NCI-H2029 (cell line): Measurements from ENCODE around the gene SLC37A4.
"Not testable (repeated sequence)": the region's sequence is repeated elsewhere in the genome, so short reads cannot be mapped to it uniquely, and the experiment has no call there.

Experiments
- DNase-seq: peaks from one replicate; lab custom pipeline; 2025; lab: John Stamatoyannopoulos, UW

The SLC37A4 gene

GRCh38 chr11:119017377-119017776 is 13.3 kb downstream of the SLC37A4 start:
- DNase-seq, result not testable (repeated sequence)

GRCh38 chr11:119016216-119017009 is 14.3 kb downstream of the SLC37A4 start:
- DNase-seq, result no peak

- no peak for DNase-seq
These were observed 15.5 kb downstream of the SLC37A4 start for GRCh38 chr11:119015054-119015611.

GRCh38 chr11:119014209-119014924 is 16.3 kb downstream of the SLC37A4 start:
- no peak for DNase-seq

- no peak for DNase-seq
These were observed 18.0 kb downstream of the SLC37A4 start for GRCh38 chr11:119012629-119013170.

GRCh38 chr11:119011476-119012053 is 19.1 kb downstream of the SLC37A4 start:
- no peak for DNase-seq

GRCh38 chr11:119006656-119007055 is 24.0 kb downstream of the SLC37A4 start:
- no peak for DNase-seq

- no peak for DNase-seq
These were observed 29.8 kb downstream of the SLC37A4 start for GRCh38 chr11:119000906-119001305.

GRCh38 chr11:118998822-118999221 is 31.9 kb downstream of the SLC37A4 start:
- DNase-seq, result no peak

- DNase-seq, result no peak
These were observed 32.3 kb downstream of the SLC37A4 start for GRCh38 chr11:118998388-118998717.

- peak; percentile 88 for DNase-seq
These were observed 32.9 kb downstream of the SLC37A4 start, which contains the start of gene CENATAC for GRCh38 chr11:118997627-118998387. TSS of gene CENATAC (plus strand) at chr11:118998138. CDS start at chr11:118998198, 60 bp downstream.

- DNase-seq, result no peak
These were observed 33.6 kb downstream of the SLC37A4 start for GRCh38 chr11:118996926-118997626.

- DNase-seq, result not testable (repeated sequence)
These were observed 39.1 kb downstream of the SLC37A4 start for GRCh38 chr11:118991486-118992038.

GRCh38 chr11:118988280-118988679 is 42.4 kb downstream of the SLC37A4 start:
- DNase-seq, result no peak

- DNase-seq, result no peak
These were observed 45.9 kb downstream of the SLC37A4 start for GRCh38 chr11:118984825-118985224.

- DNase-seq, result not testable (repeated sequence)
These were observed 46.3 kb downstream of the SLC37A4 start for GRCh38 chr11:118984337-118984736.

- no peak for DNase-seq
These were observed 50.3 kb downstream of the SLC37A4 start for GRCh38 chr11:118980191-118980881.

- DNase-seq, result no peak
These were observed 51.2 kb downstream of the SLC37A4 start for GRCh38 chr11:118979434-118979833.

GRCh38 chr11:118975771-118976709 is 54.6 kb downstream of the SLC37A4 start:
- no peak for DNase-seq
